ENCODE results near the gene TMEM214. TPM values are rescaled to one million over a fixed set of nuclear protein-coding genes. Genes with fewer than 3 reads are reported as not detected.
"Not testable (repeated sequence)": the region's sequence is repeated elsewhere in the genome, so short reads cannot be mapped to it uniquely, and the experiment has no call there.

Gene TMEM214
- total RNA-seq, 1 experiment from 2014 or later: 77.8 TPM

DNA sequence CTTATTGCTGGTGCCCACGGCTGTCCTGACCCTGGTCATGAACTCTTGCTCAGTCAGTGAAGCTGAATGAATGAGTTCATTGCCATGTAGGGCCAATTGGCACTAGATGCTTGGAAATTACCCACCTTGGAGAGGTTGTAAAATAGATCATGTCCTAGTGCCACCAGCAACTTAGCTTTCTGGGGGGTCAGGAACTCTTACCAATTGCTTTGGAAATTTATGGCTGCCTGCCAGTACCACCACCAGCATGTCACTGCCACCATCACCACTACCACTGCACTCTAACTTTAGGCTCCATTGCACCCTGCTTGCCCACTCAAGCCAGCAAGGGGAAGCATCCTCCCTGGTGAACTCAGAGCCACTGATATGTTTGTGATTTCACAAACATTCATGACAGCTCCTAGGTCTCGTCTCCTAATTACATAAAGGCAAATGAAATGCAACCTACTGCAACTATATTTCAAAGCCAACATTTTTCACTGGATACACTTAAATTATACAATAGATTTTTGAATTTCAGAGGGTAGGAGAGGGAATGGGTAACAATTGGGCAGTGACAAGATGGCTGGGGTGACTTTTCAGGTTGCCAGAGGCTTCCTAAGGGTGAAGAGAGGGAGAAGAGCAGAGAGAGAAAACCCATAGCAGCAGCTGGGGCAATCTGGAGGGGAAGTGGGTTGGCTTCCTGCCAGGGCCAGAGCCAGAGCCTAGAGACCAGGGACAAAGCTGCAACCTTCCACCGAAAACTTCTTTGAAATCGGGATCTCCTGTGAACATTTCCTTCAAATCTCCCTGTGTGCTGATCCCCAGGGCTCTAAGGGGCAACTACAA lies 42.2 kb downstream of the TMEM214 start:
- Histone ChIP-seq H3K4me3 (ENCODE audit: low read depth in 2 of 2, low read length in 2 of 2) (no peak overlapping the region), H3K27me3 (ENCODE audit: control insufficient read depth, insufficient read depth, low read length) (no peaks in the 10 kb centered on the region), H3K36me3 (ENCODE audit: control insufficient read depth, insufficient read depth, low read length) (no peaks in the 10 kb centered on the region), H3K4me1 (ENCODE audit: control insufficient read depth, insufficient read depth, low read length) (peaks cover 14% of the 10 kb centered on the region), H3K9me3 (ENCODE audit: control insufficient read depth, insufficient read depth, low read depth, low read length) (no peaks in the 10 kb centered on the region), H3K27ac (ENCODE audit: low read length) (no peak overlapping the region)
- in situ Hi-C loops (cut with HindIII; ENCODE audit: low pct_unique_long_range_greater_than_20kb, low sequenced_read_pairs) (no loop called here), intact Hi-C loops (cut with micrococcal nuclease; ENCODE audit: unreplicated experiment) (no loop called here)
- no peak for DNase-seq (ENCODE audit: low read depth, low spot score)
- no TSS peak for BruUV-seq (replicated peaks)
- POLR2A ChIA-PET: interaction anchor here (0.7 kb wide), 1 partner anchor 8 kb away, joined by 3 read pairs; no protein-coding TSS in a partner anchor
- ATAC-seq: no peak
- CTCF ChIA-PET: no interaction called here
- no peak for TF ChIP-seq POLR2AphosphoS5 (IDR thresholded peaks at IDR 0.05; ENCODE audit: low read depth, low read length)

DNA sequence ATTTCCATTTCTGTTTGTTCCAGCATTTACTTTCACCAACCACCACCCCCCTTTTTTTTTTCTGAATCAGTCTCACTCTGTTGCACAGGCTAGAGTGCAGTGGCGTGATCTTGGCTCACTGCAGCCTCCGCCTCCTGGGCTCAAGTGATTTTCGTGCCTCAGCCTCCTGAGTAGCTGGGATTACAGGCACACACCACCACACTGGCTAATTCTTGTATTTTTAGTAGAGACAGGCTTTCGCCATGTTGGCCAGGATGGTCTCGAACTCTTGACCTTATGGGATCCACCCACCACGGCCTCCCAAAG lies 42.8 kb downstream of the TMEM214 start:
- H3K4me3 ChIP-seq (ENCODE audit: low read depth in 2 of 2, low read length in 2 of 2); H3K9me3 ChIP-seq (ENCODE audit: control insufficient read depth, insufficient read depth, low read depth, low read length); DNase-seq (ENCODE audit: low read depth, low spot score); CTCF ChIA-PET; intact Hi-C loops (cut with micrococcal nuclease; ENCODE audit: unreplicated experiment); H3K27me3 ChIP-seq (ENCODE audit: control insufficient read depth, insufficient read depth, low read length); H3K4me1 ChIP-seq (ENCODE audit: control insufficient read depth, insufficient read depth, low read length); H3K27ac ChIP-seq (ENCODE audit: low read length); H3K36me3 ChIP-seq (ENCODE audit: control insufficient read depth, insufficient read depth, low read length); BruUV-seq (replicated peaks); ATAC-seq; in situ Hi-C loops (cut with HindIII; ENCODE audit: low pct_unique_long_range_greater_than_20kb, low sequenced_read_pairs): not testable (repeated sequence)
- POLR2A ChIA-PET: interaction anchor here (0.7 kb wide), 1 partner anchor 9 kb away, joined by 3 read pairs; no protein-coding TSS in a partner anchor

DNA sequence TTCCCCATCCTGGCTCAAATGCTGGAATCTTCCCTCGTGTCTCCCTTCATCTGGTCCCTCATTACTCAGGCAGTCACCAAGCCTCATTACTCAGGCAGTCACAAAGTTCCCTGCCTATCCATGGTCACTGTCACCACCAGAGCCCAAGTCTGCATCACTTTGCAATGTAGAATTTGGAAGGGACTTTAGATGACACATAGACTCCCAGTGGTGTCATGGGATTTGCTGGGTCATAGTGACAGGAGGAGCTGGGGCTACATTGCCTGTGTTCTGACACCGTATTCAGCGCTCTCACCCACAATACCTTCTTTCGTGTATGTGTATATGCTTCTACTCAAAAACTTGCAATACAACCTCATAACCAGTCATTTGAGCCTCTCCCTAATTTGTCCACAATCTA lies 43.6 kb downstream of the TMEM214 start:
- in situ Hi-C loops (cut with HindIII; ENCODE audit: low pct_unique_long_range_greater_than_20kb, low sequenced_read_pairs): no loop called here
- Histone ChIP-seq H3K4me3 (ENCODE audit: low read depth in 2 of 2, low read length in 2 of 2) (no peak overlapping the region), H3K9me3 (ENCODE audit: control insufficient read depth, insufficient read depth, low read depth, low read length) (no peaks in the 10 kb centered on the region), H3K4me1 (ENCODE audit: control insufficient read depth, insufficient read depth, low read length) (peaks cover 7% of the 10 kb centered on the region), H3K36me3 (ENCODE audit: control insufficient read depth, insufficient read depth, low read length) (no peaks in the 10 kb centered on the region), H3K27me3 (ENCODE audit: control insufficient read depth, insufficient read depth, low read length) (no peaks in the 10 kb centered on the region), H3K27ac (ENCODE audit: low read length) (no peak overlapping the region)
- TF ChIP-seq SIN3A (IDR thresholded peaks at IDR 0.05; ENCODE audit: borderline replicate concordance, insufficient read depth, low read depth, low read length) (no peak), POLR2AphosphoS5 (IDR thresholded peaks at IDR 0.05; ENCODE audit: low read depth, low read length) (no peak), TCF7L2 (IDR thresholded peaks at IDR 0.05; ENCODE audit: low read depth, low read length) (no peak)
- TF ChIP-seq, protein P1, sequence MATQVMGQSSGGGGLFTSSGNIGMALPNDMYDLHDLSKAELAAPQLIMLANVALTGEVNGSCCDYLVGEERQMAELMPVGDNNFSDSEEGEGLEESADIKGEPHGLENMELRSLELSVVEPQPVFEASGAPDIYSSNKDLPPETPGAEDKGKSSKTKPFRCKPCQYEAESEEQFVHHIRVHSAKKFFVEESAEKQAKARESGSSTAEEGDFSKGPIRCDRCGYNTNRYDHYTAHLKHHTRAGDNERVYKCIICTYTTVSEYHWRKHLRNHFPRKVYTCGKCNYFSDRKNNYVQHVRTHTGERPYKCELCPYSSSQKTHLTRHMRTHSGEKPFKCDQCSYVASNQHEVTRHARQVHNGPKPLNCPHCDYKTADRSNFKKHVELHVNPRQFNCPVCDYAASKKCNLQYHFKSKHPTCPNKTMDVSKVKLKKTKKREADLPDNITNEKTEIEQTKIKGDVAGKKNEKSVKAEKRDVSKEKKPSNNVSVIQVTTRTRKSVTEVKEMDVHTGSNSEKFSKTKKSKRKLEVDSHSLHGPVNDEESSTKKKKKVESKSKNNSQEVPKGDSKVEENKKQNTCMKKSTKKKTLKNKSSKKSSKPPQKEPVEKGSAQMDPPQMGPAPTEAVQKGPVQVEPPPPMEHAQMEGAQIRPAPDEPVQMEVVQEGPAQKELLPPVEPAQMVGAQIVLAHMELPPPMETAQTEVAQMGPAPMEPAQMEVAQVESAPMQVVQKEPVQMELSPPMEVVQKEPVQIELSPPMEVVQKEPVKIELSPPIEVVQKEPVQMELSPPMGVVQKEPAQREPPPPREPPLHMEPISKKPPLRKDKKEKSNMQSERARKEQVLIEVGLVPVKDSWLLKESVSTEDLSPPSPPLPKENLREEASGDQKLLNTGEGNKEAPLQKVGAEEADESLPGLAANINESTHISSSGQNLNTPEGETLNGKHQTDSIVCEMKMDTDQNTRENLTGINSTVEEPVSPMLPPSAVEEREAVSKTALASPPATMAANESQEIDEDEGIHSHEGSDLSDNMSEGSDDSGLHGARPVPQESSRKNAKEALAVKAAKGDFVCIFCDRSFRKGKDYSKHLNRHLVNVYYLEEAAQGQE (IDR thresholded peaks at IDR 0.05; ENCODE audit: insufficient read depth in 1 of 2, low read depth in 2 of 2, low read length in 1 of 2): no peak
- TF ChIP-seq, protein P2, sequence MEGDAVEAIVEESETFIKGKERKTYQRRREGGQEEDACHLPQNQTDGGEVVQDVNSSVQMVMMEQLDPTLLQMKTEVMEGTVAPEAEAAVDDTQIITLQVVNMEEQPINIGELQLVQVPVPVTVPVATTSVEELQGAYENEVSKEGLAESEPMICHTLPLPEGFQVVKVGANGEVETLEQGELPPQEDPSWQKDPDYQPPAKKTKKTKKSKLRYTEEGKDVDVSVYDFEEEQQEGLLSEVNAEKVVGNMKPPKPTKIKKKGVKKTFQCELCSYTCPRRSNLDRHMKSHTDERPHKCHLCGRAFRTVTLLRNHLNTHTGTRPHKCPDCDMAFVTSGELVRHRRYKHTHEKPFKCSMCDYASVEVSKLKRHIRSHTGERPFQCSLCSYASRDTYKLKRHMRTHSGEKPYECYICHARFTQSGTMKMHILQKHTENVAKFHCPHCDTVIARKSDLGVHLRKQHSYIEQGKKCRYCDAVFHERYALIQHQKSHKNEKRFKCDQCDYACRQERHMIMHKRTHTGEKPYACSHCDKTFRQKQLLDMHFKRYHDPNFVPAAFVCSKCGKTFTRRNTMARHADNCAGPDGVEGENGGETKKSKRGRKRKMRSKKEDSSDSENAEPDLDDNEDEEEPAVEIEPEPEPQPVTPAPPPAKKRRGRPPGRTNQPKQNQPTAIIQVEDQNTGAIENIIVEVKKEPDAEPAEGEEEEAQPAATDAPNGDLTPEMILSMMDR (IDR thresholded peaks at IDR 0.05): no peak
- BruUV-seq (replicated peaks): no TSS peak
- intact Hi-C loops (cut with micrococcal nuclease; ENCODE audit: unreplicated experiment): no loop called here
- ChIA-PET POLR2A (no interaction called here), CTCF (no interaction called here)
- DNase-seq (ENCODE audit: low read depth, low spot score): no peak
- ATAC-seq: no peak
